RWPE1 (cell line): Measurements from ENCODE around the gene DOCK4.

Experiments
- CTCF ChIA-PET: fragments of 350-600 bp; sonication (Branson Sonifier 250); formaldehyde crosslinking; extraction: SDS; loops from one replicate; lab custom pipeline; 2021; lab: Yijun Ruan, JAX
- POLR2A ChIA-PET: fragments of 400-600 bp; formaldehyde crosslinking; extraction: SDS; loops from one replicate; lab custom pipeline; 2020; ENCODE audit warnings: antibody characterized with exemption; ENCODE audit not compliant: low non-redundant PET; lab: Yijun Ruan, JAX
- DNase-seq: peaks from one replicate; pipeline ENCODE4 v3.0.0; 2012; ENCODE audit warnings: low spot score
- H3K27ac ChIP-seq: fragments of 450-650 bp; 2 replicates; pipeline ENCODE4 v1.5.1; 2017
- TF ChIP-seq, protein P1 (sequence below): fragments of 450-650 bp; conservative IDR thresholded peaks from 2 replicates; pipeline ENCODE4 v1.5.1; 2017; ENCODE audit warnings: low read depth, mild to moderate bottlenecking

DOCK4 gene

GRCh38 chr7:112050250-112050881 is 155.8 kb downstream of the DOCK4 start:
- TF ChIP-seq, protein P1, sequence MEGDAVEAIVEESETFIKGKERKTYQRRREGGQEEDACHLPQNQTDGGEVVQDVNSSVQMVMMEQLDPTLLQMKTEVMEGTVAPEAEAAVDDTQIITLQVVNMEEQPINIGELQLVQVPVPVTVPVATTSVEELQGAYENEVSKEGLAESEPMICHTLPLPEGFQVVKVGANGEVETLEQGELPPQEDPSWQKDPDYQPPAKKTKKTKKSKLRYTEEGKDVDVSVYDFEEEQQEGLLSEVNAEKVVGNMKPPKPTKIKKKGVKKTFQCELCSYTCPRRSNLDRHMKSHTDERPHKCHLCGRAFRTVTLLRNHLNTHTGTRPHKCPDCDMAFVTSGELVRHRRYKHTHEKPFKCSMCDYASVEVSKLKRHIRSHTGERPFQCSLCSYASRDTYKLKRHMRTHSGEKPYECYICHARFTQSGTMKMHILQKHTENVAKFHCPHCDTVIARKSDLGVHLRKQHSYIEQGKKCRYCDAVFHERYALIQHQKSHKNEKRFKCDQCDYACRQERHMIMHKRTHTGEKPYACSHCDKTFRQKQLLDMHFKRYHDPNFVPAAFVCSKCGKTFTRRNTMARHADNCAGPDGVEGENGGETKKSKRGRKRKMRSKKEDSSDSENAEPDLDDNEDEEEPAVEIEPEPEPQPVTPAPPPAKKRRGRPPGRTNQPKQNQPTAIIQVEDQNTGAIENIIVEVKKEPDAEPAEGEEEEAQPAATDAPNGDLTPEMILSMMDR, result no peak
- ChIA-PET POLR2A (no interaction called here), CTCF (no interaction called here)
- H3K27ac ChIP-seq, result no peak overlapping the region
- no peak for DNase-seq

DNA sequence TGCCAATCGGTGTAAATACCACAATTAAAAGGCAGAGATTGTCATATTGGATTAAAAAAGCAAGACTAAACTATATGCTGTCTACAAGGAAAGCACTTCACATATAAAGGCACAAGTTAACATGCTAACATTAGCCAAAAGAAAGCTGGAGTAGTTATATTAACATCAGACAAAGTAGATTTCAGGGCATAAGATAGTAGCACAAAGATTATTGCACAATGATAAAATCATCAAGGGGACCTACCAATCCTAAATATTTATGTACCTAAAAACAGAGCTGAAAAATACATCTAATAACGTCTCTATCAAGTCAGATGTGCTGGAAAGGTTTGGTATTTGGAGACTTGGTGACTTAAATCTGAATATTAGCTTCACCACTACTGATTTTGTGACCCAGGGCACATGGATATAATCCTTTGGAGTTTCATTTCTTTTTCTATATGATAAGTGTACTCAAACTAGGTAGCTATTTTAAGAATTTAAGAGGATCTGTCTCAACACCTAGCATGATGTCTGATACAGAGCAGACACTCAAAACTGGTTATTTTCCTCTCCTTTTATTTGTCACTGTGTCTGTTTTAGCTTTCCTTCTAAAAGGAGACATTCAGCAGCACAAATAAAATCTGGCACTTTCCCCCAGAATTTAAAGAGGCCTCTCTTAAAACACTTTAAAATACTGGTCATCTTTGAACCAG is 156.5 kb downstream of the DOCK4 start:
- ChIA-PET CTCF (no interaction called here), POLR2A (no interaction called here)
- TF ChIP-seq, protein P1, result no peak
- no peak overlapping the region for H3K27ac ChIP-seq
- no peak for DNase-seq

- TF ChIP-seq, protein P1, result no peak
- no peak overlapping the region for H3K27ac ChIP-seq
- no peak for DNase-seq
- ChIA-PET POLR2A (no interaction called here), CTCF (interaction anchor here (0.6 kb wide), 1 partner anchor 1558 kb away, joined by 3 read pairs; no protein-coding TSS in a partner anchor)
Measured at GRCh38 chr7:112047421-112047820, 158.8 kb downstream of the DOCK4 start.

DNA sequence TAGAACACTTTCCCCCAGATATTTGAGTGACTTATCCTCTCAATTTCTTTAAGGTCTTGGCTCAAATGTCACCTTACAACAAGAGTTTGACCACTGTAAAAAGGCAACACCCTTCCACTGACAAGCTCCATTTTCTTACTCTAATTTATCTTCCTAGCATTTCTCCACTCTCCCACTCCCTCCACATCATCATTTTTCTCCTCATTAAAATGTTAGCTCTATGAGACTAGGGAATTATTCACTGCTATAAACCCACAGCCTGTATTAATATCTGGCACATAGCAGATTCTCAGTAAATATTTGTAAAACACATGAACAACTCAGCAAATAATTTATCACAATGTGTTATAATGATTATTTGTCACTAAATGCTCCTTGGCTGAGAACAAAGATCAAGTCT is 161.0 kb downstream of the DOCK4 start:
- no peak for DNase-seq
- TF ChIP-seq, protein P1, result no peak
- no peak overlapping the region for H3K27ac ChIP-seq
- POLR2A ChIA-PET, result no interaction called here
- CTCF ChIA-PET, result interaction anchor here (0.7 kb wide), 1 partner anchor 15 kb away, joined by 3 read pairs; no protein-coding TSS in a partner anchor

DNA sequence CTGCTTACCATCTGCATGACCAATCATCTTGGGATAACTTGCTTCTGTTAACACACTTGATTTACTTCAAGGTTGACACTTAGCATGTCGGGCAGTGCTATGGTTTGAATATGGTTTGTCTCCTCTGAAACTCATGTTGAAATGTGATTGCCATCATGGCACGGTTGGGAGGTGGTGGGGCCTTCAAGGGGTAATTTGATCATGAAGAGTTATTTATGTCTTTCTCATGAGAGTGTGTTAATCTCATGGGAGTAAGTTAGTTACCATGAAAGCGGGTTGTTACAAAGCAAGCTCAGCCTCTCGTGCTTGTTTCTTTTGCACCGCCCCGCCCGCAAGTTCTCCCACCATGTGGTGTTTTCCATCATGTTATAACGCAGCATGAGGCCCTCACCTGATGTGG is 163.6 kb downstream of the DOCK4 start:
- CTCF ChIA-PET, result interaction anchor here (0.6 kb wide), 1 partner anchor 942 kb away, joined by 3 read pairs; no protein-coding TSS in a partner anchor
- TF ChIP-seq, protein P1, result no peak
- H3K27ac ChIP-seq, result no peak overlapping the region
- no peak for DNase-seq
- POLR2A ChIA-PET, result interaction anchor here (0.6 kb wide), 1 partner anchor 55 kb away, joined by 3 read pairs; no protein-coding TSS in a partner anchor

DNA sequence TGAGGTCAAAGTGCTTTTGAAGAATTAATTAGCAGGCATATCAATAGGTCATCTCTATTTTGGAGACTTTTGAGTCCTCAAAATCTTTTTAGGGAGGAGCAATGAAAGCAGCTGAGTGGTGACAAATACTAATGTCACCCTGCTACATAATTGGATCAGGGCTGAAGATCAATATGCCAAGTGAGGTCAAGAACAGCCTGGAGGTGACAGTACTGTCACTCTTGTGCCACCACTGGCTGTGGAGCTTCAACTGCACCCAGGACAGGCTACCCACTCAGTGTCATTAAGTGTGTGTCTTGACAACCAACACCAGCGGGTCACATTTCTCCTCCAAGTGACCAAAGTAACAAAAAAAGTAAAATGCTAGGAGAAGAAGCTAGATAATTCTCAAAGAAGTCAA is 167.8 kb downstream of the DOCK4 start:
- ChIA-PET POLR2A (no interaction called here), CTCF (no interaction called here)
- TF ChIP-seq, protein P1, result no peak
- H3K27ac ChIP-seq, result no peak overlapping the region
- no peak for DNase-seq
